SH-SY5Y (cell line): ENCODE data around the gene THRB.

Experiments used
- GATA2 ChIP-seq: IDR thresholded peaks from 2 replicates; pipeline ENCODE4 v1.6.1; 2011; ENCODE audit warnings: mild to moderate bottlenecking, low read depth, low read length
- GATA3 ChIP-seq: IDR thresholded peaks from 2 replicates; pipeline ENCODE4 v1.6.1; 2011; ENCODE audit warnings: low read depth, mild to moderate bottlenecking, low read length, moderate library complexity

DNA sequence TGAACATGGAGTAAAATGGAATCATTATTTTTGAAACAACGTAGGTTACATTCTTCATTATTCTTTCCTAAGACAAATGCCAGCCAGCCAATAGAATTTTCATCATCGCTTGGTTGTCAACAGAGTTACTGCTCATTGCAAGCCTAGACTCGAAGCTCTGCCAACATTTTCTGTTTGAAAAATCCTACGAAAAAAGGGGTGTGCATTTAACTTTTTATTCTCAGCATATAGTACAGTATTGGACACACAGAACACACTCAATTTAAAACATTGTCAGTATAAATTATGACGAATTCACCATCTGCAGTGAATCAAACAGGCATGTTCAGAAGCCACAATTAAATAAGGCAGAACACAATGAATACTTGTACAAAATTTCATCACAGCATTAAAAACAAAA is 317.4 kb downstream of the THRB start:
- TF ChIP-seq GATA2, result no peak
- TF ChIP-seq GATA3, result no peak
